HG03175 (cell line): ENCODE measurements around the gene HTR3A.
"Not testable (repeated sequence)": the region's sequence is repeated elsewhere in the genome, so short reads cannot be mapped to it uniquely, and the experiment has no call there.

Source experiments
- ATAC-seq: cut with Tn5 transposase; IDR thresholded peaks from one replicate; pipeline ENCODE4 v1.9.1; 2021; ENCODE audit warnings: mild to moderate bottlenecking, moderate library complexity; ENCODE audit not compliant: unreplicated experiment

HTR3A gene

GRCh38 chr11:113974741-113975470 is at the start of gene HTR3A:
Gene HTR3A, plus strand, starts transcription at chr11:113975108. Its CDS starts 218 bp downstream, at chr11:113975326.
- no peak for ATAC-seq

GRCh38 chr11:113926273-113927197 is 48.4 kb upstream of the HTR3A start:
- no peak for ATAC-seq

DNA sequence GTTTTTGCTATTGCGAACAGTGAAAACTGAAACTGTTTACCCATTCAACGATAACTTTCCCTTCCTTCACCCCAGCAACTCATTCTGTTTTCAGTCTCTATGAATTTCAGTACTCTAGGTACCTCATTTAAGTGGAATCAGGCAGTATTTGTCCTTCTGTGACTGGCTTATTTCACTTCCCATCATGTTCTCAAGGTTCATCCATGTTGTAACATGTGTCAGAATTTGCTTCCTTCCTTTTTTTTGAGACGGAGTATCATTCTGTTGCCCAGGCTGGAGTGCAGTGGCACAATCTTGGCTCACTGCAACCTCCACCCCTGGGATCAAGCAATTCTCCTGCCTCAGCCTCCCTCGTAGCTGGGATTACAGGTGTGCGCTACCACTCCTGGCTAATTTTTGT is 46.6 kb upstream of the HTR3A start:
- ATAC-seq, result no peak

GRCh38 chr11:113932788-113933187 is 42.1 kb upstream of the HTR3A start:
- ATAC-seq, result no peak

GRCh38 chr11:113934193-113934592 is 40.7 kb upstream of the HTR3A start:
- ATAC-seq, result not testable (repeated sequence)

DNA sequence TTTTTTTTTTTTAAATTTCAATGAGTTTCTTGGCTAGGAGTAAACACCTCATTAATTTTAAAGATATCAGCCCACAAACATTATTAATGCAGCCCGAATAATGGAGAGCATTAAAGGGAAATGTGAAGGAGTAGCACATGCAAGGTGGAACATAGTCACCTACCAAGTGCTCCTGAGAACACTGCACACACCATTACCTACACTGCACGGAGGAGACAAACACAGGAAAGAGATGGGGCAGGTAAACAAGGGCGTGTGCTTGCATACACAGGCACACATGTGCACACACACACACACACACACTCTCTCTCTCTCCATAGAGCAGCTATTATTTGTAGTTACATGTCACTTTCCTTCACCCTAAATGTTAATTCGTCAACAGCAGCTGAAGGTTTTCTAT is 40.1 kb upstream of the HTR3A start:
- no peak for ATAC-seq

DNA sequence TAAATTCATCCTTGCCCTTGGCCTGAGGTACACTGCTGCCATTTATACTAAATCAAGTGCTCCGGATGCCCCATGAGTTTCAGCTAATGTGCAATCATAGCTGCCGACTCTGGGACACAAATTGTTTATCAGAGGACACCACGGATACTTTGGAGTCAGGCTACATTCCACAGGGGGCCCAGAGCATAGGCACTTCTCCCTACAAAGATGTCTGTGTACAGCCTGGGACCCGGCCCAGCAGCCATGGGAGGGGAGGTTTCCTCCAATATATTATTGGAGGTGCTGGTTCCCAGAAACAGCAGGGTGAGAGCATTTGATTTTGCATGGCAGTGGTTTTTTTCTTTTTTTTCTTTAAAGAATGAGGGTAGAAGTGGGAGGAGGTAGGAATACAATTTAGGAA is 39.0 kb upstream of the HTR3A start:
- ATAC-seq, result no peak

- no peak for ATAC-seq
These were observed 37.0 kb upstream of the HTR3A start for GRCh38 chr11:113937918-113938317.

DNA sequence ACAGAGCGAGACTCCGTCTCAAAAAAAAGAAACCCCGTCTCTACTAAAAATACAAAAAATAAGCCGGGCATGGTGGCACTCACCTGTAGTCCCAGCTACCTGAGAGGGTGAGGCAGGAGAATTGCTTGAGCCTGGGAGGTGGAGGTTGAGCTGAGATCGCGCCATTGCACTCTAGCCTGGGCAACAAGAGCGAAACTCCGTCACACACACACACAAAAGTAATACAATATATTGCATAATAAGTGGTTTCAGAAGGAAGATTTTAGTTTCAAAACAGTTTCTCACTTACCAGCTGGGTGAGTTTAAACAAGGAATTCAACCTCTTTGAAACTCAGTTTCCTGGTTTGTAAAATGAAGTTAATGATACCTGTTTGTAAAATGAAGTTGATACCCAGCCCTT is 32.7 kb upstream of the HTR3A start:
- no peak for ATAC-seq

DNA sequence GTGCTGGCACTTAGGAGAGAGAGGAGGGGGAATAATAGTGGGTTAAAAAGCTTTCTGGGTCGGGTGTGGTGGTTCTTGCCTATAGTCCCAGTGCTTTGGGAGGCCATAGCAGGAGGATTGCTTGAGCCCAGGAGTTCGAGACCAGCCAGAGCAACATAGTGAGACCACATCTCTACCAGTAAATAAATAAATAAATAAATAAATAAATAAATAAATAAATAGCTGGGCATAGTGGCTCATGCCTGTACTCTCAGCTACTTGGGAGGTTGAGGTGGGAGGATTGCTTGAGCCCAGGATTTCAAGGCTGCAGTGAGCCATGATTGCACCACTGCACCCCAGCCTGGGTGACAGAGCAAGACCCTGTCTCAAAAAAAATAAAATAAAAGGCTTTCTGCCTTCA is 28.7 kb upstream of the HTR3A start:
- ATAC-seq, result not testable (repeated sequence)

- no peak for ATAC-seq
These were observed 26.9 kb upstream of the HTR3A start for GRCh38 chr11:113947994-113948393.

DNA sequence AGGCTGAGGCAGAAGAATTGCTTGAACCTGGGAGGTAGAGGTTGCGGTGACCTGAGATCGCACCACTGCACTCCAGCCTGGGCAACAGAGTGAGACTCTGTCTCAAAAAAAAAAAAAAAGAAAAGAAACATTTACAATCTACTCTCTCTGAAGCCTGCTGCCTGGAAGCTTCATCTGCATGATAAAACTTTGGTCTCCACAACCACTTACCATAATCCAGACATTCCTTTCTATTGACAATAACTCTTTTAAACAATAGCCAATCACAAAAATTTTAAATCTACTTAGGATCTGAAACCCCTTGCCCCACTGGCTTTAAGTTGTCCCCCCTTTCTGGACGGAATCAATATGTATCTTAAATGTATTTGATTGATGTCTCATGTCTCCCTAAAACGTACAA is 25.0 kb upstream of the HTR3A start:
- no peak for ATAC-seq

GRCh38 chr11:113951537-113951936 is 23.4 kb upstream of the HTR3A start:
- no peak for ATAC-seq

DNA sequence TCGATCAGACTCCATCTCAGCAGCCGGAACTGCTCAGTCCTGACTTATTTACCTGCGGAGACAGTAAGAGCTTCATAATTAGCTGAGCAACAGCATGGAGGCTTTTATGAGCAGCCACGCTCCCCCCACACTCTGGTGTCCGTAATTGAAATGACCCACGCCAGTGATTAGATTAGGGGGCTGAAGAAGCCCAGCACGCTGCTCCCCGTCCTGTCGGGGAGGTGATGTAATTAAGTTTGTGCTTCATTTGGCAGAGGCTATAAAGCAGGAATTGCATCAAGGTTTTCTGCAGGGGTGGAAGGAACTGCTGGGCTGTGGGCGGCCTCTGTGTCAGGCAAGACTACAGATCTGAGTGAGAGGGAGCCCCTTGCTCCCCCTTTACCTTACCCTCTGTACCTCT is 22.8 kb upstream of the HTR3A start:
- no peak for ATAC-seq

- ATAC-seq, result no peak
These were observed 22.3 kb upstream of the HTR3A start for GRCh38 chr11:113952588-113952987.

GRCh38 chr11:113954235-113954634 is 20.7 kb upstream of the HTR3A start:
- ATAC-seq, result no peak

DNA sequence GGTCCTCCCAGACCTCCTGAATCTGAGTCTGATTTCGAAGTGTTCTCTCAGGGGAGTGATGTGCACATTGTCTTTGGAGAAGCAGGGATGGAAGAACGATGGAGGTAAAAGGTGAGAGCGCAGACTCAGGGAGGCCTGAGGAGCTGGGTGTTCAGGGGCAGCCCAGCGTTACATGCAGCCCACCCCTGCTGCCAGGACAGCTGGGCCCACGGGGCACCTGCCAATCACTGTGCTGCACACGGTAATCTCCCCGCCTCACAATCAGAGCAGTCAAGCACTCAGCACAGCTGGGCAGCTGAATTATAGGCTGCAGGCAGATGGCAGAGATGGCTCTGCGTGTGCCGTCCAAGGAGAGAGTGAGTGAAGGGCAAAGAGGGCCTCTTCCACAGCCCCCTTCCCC is 17.9 kb upstream of the HTR3A start:
- ATAC-seq, result no peak

GRCh38 chr11:113960702-113961330 is 14.1 kb upstream of the HTR3A start:
- no peak for ATAC-seq

GRCh38 chr11:113967361-113967760 is 7.5 kb upstream of the HTR3A start:
- ATAC-seq, result no peak

DNA sequence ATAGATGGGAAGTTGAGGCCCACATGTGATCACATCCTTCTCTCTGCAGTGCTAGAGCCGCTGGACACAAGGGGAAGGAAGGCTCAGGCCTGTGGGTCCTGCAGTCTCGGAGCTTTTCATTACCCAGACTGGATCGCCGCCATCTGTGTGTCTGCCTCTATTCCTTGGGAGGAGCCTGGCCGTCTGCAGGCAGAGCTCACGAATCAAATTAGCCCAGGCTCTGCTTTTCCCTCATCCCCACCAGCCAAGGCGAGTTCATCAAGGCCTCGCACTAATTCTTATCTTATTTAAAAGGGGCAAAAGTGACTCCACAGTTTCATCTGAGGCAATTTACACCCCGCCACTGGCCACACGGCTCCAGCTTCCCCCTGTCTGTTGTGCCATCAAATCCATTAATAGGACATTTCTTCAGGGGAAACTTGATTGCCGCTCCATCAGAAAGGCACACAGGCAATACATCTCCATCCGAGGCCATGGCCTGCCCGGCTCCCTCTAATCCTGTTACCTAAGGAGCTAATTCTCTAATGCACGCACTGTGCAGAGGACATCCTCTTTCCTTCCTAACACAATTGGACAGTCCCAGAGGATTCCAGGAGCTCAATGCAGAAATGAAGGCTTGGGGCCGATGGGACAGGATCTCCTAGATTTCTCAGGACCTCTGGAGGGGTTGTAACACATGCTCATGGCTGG is 3.3 kb upstream of the HTR3A start:
- ATAC-seq, result no peak

GRCh38 chr11:113977071-113977490 is 2.2 kb downstream of the HTR3A start:
- no peak for ATAC-seq
